H9 (cell line): ENCODE data around the gene TFEB. TPM values are rescaled to one million over a fixed set of nuclear protein-coding genes. Genes with fewer than 3 reads are reported as not detected.

ENCODE experiments used
- DNase-seq: peaks from one replicate; pipeline ENCODE4 v3.0.0-alpha.2; 2017
- H2AFZ ChIP-seq: one replicate; pipeline ENCODE4 v1.6.1; 2013; ENCODE audit warnings: mild to moderate bottlenecking, low read length, control low read depth, moderate library complexity
- H2AK5ac ChIP-seq: 2 replicates; pipeline ENCODE4 v1.6.1; 2013; ENCODE audit warnings: low read length, control low read depth, mixed read lengths; ENCODE audit not compliant: insufficient read length
- H2BK120ac ChIP-seq: one replicate; pipeline ENCODE4 v1.6.1; 2013; ENCODE audit warnings: low read depth, mild to moderate bottlenecking, low read length, control low read depth, inconsistent platforms; ENCODE audit not compliant: poor library complexity, severe bottlenecking
- H2BK12ac ChIP-seq: 2 replicates; pipeline ENCODE4 v1.6.1; 2013; ENCODE audit warnings: low read length, control low read depth, mixed read lengths, low read depth; ENCODE audit not compliant: insufficient read length
- H2BK15ac ChIP-seq: 2 replicates; pipeline ENCODE4 v1.6.1; 2013; ENCODE audit warnings: low read depth, low read length, control low read depth
- H2BK20ac ChIP-seq: one replicate; pipeline ENCODE4 v1.6.1; 2013; ENCODE audit warnings: low read depth, mild to moderate bottlenecking, low read length, control low read depth, inconsistent platforms; ENCODE audit not compliant: poor library complexity, severe bottlenecking
- H2BK5ac ChIP-seq: 2 replicates; pipeline ENCODE4 v1.6.1; 2013; ENCODE audit warnings: low read length, control low read depth, mixed read lengths; ENCODE audit not compliant: insufficient read length
- H3K14ac ChIP-seq: 2 replicates; pipeline ENCODE4 v1.6.1; 2013; ENCODE audit warnings: low read length, control low read depth; ENCODE audit not compliant: insufficient read depth
- H3K18ac ChIP-seq: 2 replicates; pipeline ENCODE4 v1.6.1; 2013; ENCODE audit warnings: low read depth, mild to moderate bottlenecking, mixed read lengths, low read length, control low read depth; ENCODE audit not compliant: insufficient read length
- H3K23ac ChIP-seq: 2 replicates; pipeline ENCODE4 v1.6.1; 2013; ENCODE audit warnings: low read length, control low read depth, mixed read lengths, low read depth; ENCODE audit not compliant: insufficient read length
- H3K23me2 ChIP-seq: 2 replicates; pipeline ENCODE4 v1.6.1; 2013; ENCODE audit warnings: low read depth, mild to moderate bottlenecking, mixed read lengths, low read length, control low read depth; ENCODE audit not compliant: insufficient read length, poor library complexity, severe bottlenecking
- H3K27ac ChIP-seq: 2 replicates; pipeline ENCODE4 v1.5.1; 2013; ENCODE audit warnings: low read length, control low read depth, mixed read lengths, low read depth; ENCODE audit not compliant: insufficient read length
- H3K27me3 ChIP-seq: 2 replicates; pipeline ENCODE4 v1.6.1; 2013; ENCODE audit warnings: low read length, control low read depth, inconsistent platforms; ENCODE audit not compliant: insufficient read depth
- H3K4ac ChIP-seq: 2 replicates; pipeline ENCODE4 v1.6.1; 2013; ENCODE audit warnings: low read depth, mild to moderate bottlenecking, control low read depth, inconsistent platforms, low read length, moderate library complexity
- H3K4me1 ChIP-seq: 2 replicates; pipeline ENCODE4 v1.6.1; 2013; ENCODE audit warnings: low read length, control low read depth, inconsistent platforms; ENCODE audit not compliant: insufficient read depth
- H3K4me2 ChIP-seq: 2 replicates; pipeline ENCODE4 v1.6.1; 2013; ENCODE audit warnings: low read length, control low read depth, mixed read lengths; ENCODE audit not compliant: insufficient read length, insufficient read depth
- H3K56ac ChIP-seq: 2 replicates; pipeline ENCODE4 v1.6.1; 2013; ENCODE audit warnings: low read depth, mild to moderate bottlenecking, mixed read lengths, low read length, control low read depth; ENCODE audit not compliant: insufficient read length
- H3K79me1 ChIP-seq: 2 replicates; pipeline ENCODE4 v1.6.1; 2013; ENCODE audit warnings: low read depth, mild to moderate bottlenecking, moderate library complexity, low read length, control low read depth, inconsistent platforms; ENCODE audit not compliant: insufficient read depth, poor library complexity, severe bottlenecking
- H3K79me2 ChIP-seq: 2 replicates; pipeline ENCODE4 v1.6.1; 2013; ENCODE audit warnings: low read length, control low read depth, inconsistent platforms; ENCODE audit not compliant: insufficient read depth
- H3K9ac ChIP-seq: 2 replicates; pipeline ENCODE4 v1.6.1; 2013; ENCODE audit warnings: low read length, control low read depth, mixed read lengths; ENCODE audit not compliant: insufficient read length; ENCODE audit errors: extremely low read depth
- H3K9me3 ChIP-seq: one replicate; pipeline ENCODE4 v1.6.1; 2013; ENCODE audit warnings: low read depth, low read length, inconsistent platforms; ENCODE audit not compliant: control insufficient read depth
- H3T11ph ChIP-seq: one replicate; pipeline ENCODE4 v1.6.1; 2013; ENCODE audit warnings: mild to moderate bottlenecking, low read length, control low read depth, inconsistent platforms
- H4K20me1 ChIP-seq: one replicate; pipeline ENCODE4 v1.6.1; 2013; ENCODE audit not compliant: control insufficient read depth, insufficient read length, insufficient read depth
- H4K5ac ChIP-seq: 2 replicates; pipeline ENCODE4 v1.6.1; 2013; ENCODE audit warnings: low read depth, mild to moderate bottlenecking, mixed read lengths, low read length, control low read depth; ENCODE audit not compliant: insufficient read length
- H4K8ac ChIP-seq: replicated peaks from 2 replicates; pipeline ENCODE4 v1.6.1; 2013; ENCODE audit warnings: low read length, control low read depth, mixed read lengths, low read depth; ENCODE audit not compliant: insufficient read length
- H4K91ac ChIP-seq: 2 replicates; pipeline ENCODE4 v1.6.1; 2013; ENCODE audit warnings: low read depth, mild to moderate bottlenecking, moderate library complexity, mixed read lengths, low read length, control low read depth; ENCODE audit not compliant: insufficient read length
- H3K27ac Mint-ChIP-seq, 3 experiments: 2 replicates in 2 of 3; 3 replicates in 1 of 3; pipeline ENCODE4 v1.8.0; 2020 to 2021; ENCODE audit warnings: mixed read lengths in 3 of 3, mild to moderate bottlenecking in 1 of 3, moderate library complexity in 1 of 3
- H3K27me3 Mint-ChIP-seq: 2 replicates; pipeline ENCODE4 v1.8.0; 2021; ENCODE audit warnings: low read depth, mild to moderate bottlenecking, moderate library complexity, mixed read lengths
- H3K36me3 Mint-ChIP-seq, 3 experiments: 2 replicates in 2 of 3; 3 replicates in 1 of 3; pipeline ENCODE4 v1.8.0; 2020 to 2021; ENCODE audit warnings: low read depth in 3 of 3, mixed read lengths in 3 of 3; ENCODE audit not compliant: insufficient read depth in 1 of 3
- H3K4me1 Mint-ChIP-seq, 2 experiments: 2 replicates each; pipeline ENCODE4 v1.8.0; 2020; ENCODE audit warnings: mixed read lengths in 2 of 2
- H3K4me3 Mint-ChIP-seq, 2 experiments: 2 replicates in 1 of 2; 3 replicates in 1 of 2; pipeline ENCODE4 v1.8.0; 2020 to 2021; ENCODE audit warnings: mild to moderate bottlenecking in 2 of 2, mixed read lengths in 2 of 2, moderate library complexity in 1 of 2
- H3K9me3 Mint-ChIP-seq, 2 experiments: 2 replicates in 1 of 2; 3 replicates in 1 of 2; pipeline ENCODE4 v1.8.0; 2020; ENCODE audit warnings: mild to moderate bottlenecking in 2 of 2, mixed read lengths in 2 of 2, moderate library complexity in 1 of 2
- CTCF ChIP-seq: fragments of 200-600 bp; sonication (generic); conservative IDR thresholded peaks from 3 replicates; pipeline ENCODE4 v1.8.0; 2021; ENCODE audit warnings: antibody characterized with exemption, mild to moderate bottlenecking
- WGBS: extraction: QIAGEN DNeasy Blood & Tissue Kit; methylation state at CpG from one replicate; pipeline ENCODE4 v1.1.7; 2013; ENCODE audit warnings: missing lambda C conversion rate, low lambda C conversion rate, mixed read lengths; ENCODE audit not compliant: insufficient read length; ENCODE audit errors: extremely low coverage; 5-methylcytosine and 5-hydroxymethylcytosine counted together
- total RNA-seq: library from RNA; stranded (reverse); gene quantifications from 2 replicates; pipeline ENCODE4 v1.2.1, GENCODE V29; 2021

Gene TFEB
- total RNA-seq, 1 experiment from 2014 or later, result 1.2 TPM

- no peak overlapping the region for H3K27ac ChIP-seq
- H3K36me3 Mint-ChIP-seq, result peaks cover 8 to 26% (median 11%) of the 10 kb centered on the region in 3 experiments; a peak in 5 of 7 replicates
- no peak overlapping the region for H2AK5ac ChIP-seq
- H4K8ac ChIP-seq, result no peak overlapping the region
- H3K27ac Mint-ChIP-seq, result no peak overlapping the region; a peak in 1 of 7 replicates
- no peak for DNase-seq
- H3K14ac ChIP-seq, result no peak overlapping the region
- H3K27me3 Mint-ChIP-seq, result peaks cover 14% of the 10 kb centered on the region
- H2BK20ac ChIP-seq, result no peak overlapping the region
- no peaks in the 10 kb centered on the region for H3K9me3 ChIP-seq
- H3K4me1 Mint-ChIP-seq, result peaks cover 9 to 21% of the 10 kb centered on the region in 2 experiments; a peak in 3 of 4 replicates
- WGBS, result no CpG with 5 or more reads among the region's 8 CpGs
- no peak overlapping the region for H3K4me3 Mint-ChIP-seq
- H3K27me3 ChIP-seq, result no peaks in the 10 kb centered on the region
- no peaks in the 10 kb centered on the region for H3K79me1 ChIP-seq
- H3T11ph ChIP-seq, result no peak overlapping the region
- no peak overlapping the region for H3K23ac ChIP-seq
- no peak overlapping the region for H3K18ac ChIP-seq
- H4K5ac ChIP-seq, result no peak overlapping the region
- no peak overlapping the region for H3K56ac ChIP-seq
- H3K9me3 Mint-ChIP-seq, result no peaks in the 10 kb centered on the region
- no peak overlapping the region for H4K91ac ChIP-seq
- H3K4me2 ChIP-seq, result no peak overlapping the region
- no peaks in the 10 kb centered on the region for H3K23me2 ChIP-seq
- H2AFZ ChIP-seq, result no peak overlapping the region
- H2BK120ac ChIP-seq, result no peak overlapping the region
- no peak for TF ChIP-seq CTCF
- H2BK15ac ChIP-seq, result no peak overlapping the region
- no peak overlapping the region for H3K9ac ChIP-seq
- H3K4me1 ChIP-seq, result no peaks in the 10 kb centered on the region
- H3K79me2 ChIP-seq, result no peaks in the 10 kb centered on the region
- H4K20me1 ChIP-seq, result no peaks in the 10 kb centered on the region
- no peak overlapping the region for H2BK5ac ChIP-seq
- H2BK12ac ChIP-seq, result no peak overlapping the region
- H3K4ac ChIP-seq, result no peak overlapping the region
These were observed 80.7 kb downstream of the TFEB start for GRCh38 chr6:41654698-41655151.
